Vagina (tissue), 2 donors: Measurements from ENCODE around the gene ERBB4.

ENCODE experiments used
- POLR2AphosphoS5 ChIP-seq, 2 donors: sonication (generic); formaldehyde crosslinking; IDR thresholded peaks; one replicate each; pipeline ENCODE4 v1.9.0; 2017; ENCODE audit warnings: antibody characterized with exemption in 2 of 2, mild to moderate bottlenecking in 2 of 2, low read depth in 1 of 2; ENCODE audit not compliant: insufficient read depth in 1 of 2
- TF ChIP-seq, protein P1 (sequence below), 3 experiments: fragments of 450-650 bp in 2 of 3; fragments of 200-600 bp in 1 of 3; sonication (generic) in 1 of 3; IDR thresholded peaks; one replicate each; pipeline ENCODE4 v1.5.1; 2017 to 2019; ENCODE audit warnings: antibody characterized with exemption in 3 of 3, mild to moderate bottlenecking in 2 of 3, moderate library complexity in 2 of 3

DNA sequence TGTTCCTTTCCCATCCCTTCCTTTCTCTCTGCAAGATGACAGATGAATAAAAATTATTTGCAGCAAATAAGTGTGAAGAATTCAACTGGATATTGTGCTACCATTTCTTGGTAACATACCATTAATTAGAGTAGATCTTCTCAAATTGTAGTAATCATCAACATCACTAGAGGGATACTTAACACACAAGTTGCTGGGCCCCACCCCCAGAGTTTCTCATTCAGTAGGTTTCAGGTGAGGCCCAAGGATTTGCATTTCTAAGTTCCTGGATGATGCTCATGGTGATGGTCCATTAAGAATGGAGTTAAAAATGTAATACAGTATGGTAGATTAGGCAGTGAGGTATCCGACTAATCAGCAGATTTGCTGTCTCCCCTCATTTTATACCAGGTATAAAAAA, 594.0 kb downstream of the ERBB4 start:
- TF ChIP-seq, protein P1, sequence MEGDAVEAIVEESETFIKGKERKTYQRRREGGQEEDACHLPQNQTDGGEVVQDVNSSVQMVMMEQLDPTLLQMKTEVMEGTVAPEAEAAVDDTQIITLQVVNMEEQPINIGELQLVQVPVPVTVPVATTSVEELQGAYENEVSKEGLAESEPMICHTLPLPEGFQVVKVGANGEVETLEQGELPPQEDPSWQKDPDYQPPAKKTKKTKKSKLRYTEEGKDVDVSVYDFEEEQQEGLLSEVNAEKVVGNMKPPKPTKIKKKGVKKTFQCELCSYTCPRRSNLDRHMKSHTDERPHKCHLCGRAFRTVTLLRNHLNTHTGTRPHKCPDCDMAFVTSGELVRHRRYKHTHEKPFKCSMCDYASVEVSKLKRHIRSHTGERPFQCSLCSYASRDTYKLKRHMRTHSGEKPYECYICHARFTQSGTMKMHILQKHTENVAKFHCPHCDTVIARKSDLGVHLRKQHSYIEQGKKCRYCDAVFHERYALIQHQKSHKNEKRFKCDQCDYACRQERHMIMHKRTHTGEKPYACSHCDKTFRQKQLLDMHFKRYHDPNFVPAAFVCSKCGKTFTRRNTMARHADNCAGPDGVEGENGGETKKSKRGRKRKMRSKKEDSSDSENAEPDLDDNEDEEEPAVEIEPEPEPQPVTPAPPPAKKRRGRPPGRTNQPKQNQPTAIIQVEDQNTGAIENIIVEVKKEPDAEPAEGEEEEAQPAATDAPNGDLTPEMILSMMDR (IDR thresholded peaks at IDR 0.05), result no peak
- no peak for TF ChIP-seq POLR2AphosphoS5 (IDR thresholded peaks at IDR 0.05; ENCODE audit: insufficient read depth in 1 of 2, low read depth in 1 of 2)
